ENCODE measurements around the gene PHACTR1. TPM values are rescaled to one million over a fixed set of nuclear protein-coding genes. Genes with fewer than 3 reads are reported as not detected.

PHACTR1 gene
- total RNA-seq, 1 experiment from 2014 or later: 0.21 TPM

DNA sequence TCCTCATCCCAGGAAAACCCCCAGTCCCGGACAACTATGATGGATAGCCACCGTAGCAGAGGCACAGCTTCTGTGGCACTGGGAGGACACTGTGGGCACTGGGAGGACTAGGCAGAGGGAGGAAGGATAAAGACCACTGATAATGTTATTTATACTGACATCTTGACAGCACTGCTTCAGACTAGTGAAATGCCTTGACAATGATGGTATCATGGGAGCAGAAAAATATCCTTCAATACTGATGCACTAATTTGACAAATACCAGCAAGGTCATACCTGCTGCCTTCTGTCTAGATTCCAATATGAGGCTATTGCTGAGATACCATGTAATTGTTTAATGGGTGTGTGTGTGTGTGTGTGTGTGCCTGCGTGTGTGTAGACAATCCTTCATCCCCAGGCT lies 148.6 kb downstream of the PHACTR1 start:
- Mint-ChIP-seq H3K4me3 (ENCODE audit: low read depth, unreplicated experiment) (no peak overlapping the region), H3K36me3 (ENCODE audit: insufficient read depth, unreplicated experiment) (no peaks in the 10 kb centered on the region), H3K4me1 (ENCODE audit: low read depth, unreplicated experiment) (no peaks in the 10 kb centered on the region), H3K27ac (ENCODE audit: unreplicated experiment) (no peak overlapping the region), H3K9me3 (ENCODE audit: low read depth, unreplicated experiment) (no peaks in the 10 kb centered on the region), H3K27me3 (ENCODE audit: unreplicated experiment) (peaks cover 40% of the 10 kb centered on the region)
- CTCF ChIA-PET: no interaction called here
- no TSS peak for BruUV-seq (replicated peaks)
- no peak for DNase-seq
- no peak for TF ChIP-seq CTCF (IDR thresholded peaks at IDR 0.05; ENCODE audit: unreplicated experiment)
- intact Hi-C loops (cut with micrococcal nuclease; ENCODE audit: unreplicated experiment): no loop called here

DNA sequence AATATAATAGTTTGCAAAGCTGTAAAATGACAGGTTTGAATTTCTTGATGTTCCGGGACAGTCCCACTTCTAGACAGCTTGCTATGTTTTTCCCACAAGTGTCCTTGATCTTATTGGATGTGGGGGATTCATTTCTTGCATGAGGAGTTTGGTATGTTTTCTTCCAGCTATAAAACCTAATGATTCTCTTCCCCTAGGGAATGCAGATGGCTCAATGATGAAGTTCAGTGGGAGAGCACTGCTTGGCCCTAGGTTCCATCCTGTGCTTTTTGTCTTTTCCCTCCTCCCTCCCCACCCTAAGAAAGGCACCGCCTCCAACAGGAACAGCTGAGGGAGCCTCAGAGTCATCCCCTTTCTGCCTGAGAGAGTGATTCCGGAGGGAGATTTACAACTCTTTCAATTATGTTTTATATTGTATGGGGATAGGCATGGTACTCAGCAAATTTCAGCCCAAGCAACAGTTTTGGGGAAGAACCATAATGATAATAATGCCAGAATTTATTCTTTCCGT lies 149.2 kb downstream of the PHACTR1 start:
- no peaks in the 10 kb centered on the region for H3K9me3 Mint-ChIP-seq (ENCODE audit: low read depth, unreplicated experiment)
- H3K27ac Mint-ChIP-seq (ENCODE audit: unreplicated experiment): no peak overlapping the region
- no peaks in the 10 kb centered on the region for H3K4me1 Mint-ChIP-seq (ENCODE audit: low read depth, unreplicated experiment)
- H3K4me3 Mint-ChIP-seq (ENCODE audit: low read depth, unreplicated experiment): no peak overlapping the region
- DNase-seq: no peak
- no TSS peak for BruUV-seq (replicated peaks)
- H3K27me3 Mint-ChIP-seq (ENCODE audit: unreplicated experiment): peaks cover 40% of the 10 kb centered on the region
- H3K36me3 Mint-ChIP-seq (ENCODE audit: insufficient read depth, unreplicated experiment): no peaks in the 10 kb centered on the region
- CTCF ChIA-PET: no interaction called here
- intact Hi-C loops (cut with micrococcal nuclease; ENCODE audit: unreplicated experiment): no loop called here
- TF ChIP-seq CTCF (IDR thresholded peaks at IDR 0.05; ENCODE audit: unreplicated experiment): no peak

- BruUV-seq (replicated peaks): no TSS peak
- H3K4me1 Mint-ChIP-seq (ENCODE audit: low read depth, unreplicated experiment): no peaks in the 10 kb centered on the region
- H3K36me3 Mint-ChIP-seq (ENCODE audit: insufficient read depth, unreplicated experiment): no peaks in the 10 kb centered on the region
- H3K9me3 Mint-ChIP-seq (ENCODE audit: low read depth, unreplicated experiment): no peaks in the 10 kb centered on the region
- H3K27ac Mint-ChIP-seq (ENCODE audit: unreplicated experiment): no peak overlapping the region
- peaks cover 40% of the 10 kb centered on the region for H3K27me3 Mint-ChIP-seq (ENCODE audit: unreplicated experiment)
- TF ChIP-seq CTCF (IDR thresholded peaks at IDR 0.05; ENCODE audit: unreplicated experiment): no peak
- intact Hi-C loops (cut with micrococcal nuclease; ENCODE audit: unreplicated experiment): no loop called here
- no peak overlapping the region for H3K4me3 Mint-ChIP-seq (ENCODE audit: low read depth, unreplicated experiment)
- CTCF ChIA-PET: no interaction called here
- DNase-seq: no peak
These were observed 150.0 kb downstream of the PHACTR1 start for GRCh38 chr6:12866422-12867029.

GRCh38 chr6:12869816-12870432 lies 153.4 kb downstream of the PHACTR1 start:
- Mint-ChIP-seq H3K27ac (ENCODE audit: unreplicated experiment) (no peak overlapping the region), H3K9me3 (ENCODE audit: low read depth, unreplicated experiment) (no peaks in the 10 kb centered on the region), H3K4me1 (ENCODE audit: low read depth, unreplicated experiment) (no peaks in the 10 kb centered on the region), H3K4me3 (ENCODE audit: low read depth, unreplicated experiment) (no peak overlapping the region), H3K27me3 (ENCODE audit: unreplicated experiment) (peaks cover 11% of the 10 kb centered on the region), H3K36me3 (ENCODE audit: insufficient read depth, unreplicated experiment) (no peaks in the 10 kb centered on the region)
- BruUV-seq (replicated peaks): no TSS peak
- CTCF ChIA-PET: no interaction called here
- no peak for TF ChIP-seq CTCF (IDR thresholded peaks at IDR 0.05; ENCODE audit: unreplicated experiment)
- DNase-seq: no peak
- intact Hi-C loops (cut with micrococcal nuclease; ENCODE audit: unreplicated experiment): no loop called here

Measured in Calu3 (cell line).